Right renal cortex interstitium (tissue), 3 donors: ENCODE measurements around the gene PRPSAP2. TPM values are rescaled to one million over a fixed set of nuclear protein-coding genes. Genes with fewer than 3 reads are reported as not detected.

ENCODE experiments used
- DNase-seq, 3 donors: peaks; one replicate each; pipeline ENCODE4 v3.0.0-alpha.2; 2013; ENCODE audit warnings: low read depth in 3 of 3, low spot score in 2 of 3
- polyA plus RNA-seq, 3 donors: library from polyadenylated mRNA; unstranded; fragments of 120-200 nt; gene quantifications; one replicate each; pipeline ENCODE4 v1.2.1, GENCODE V29; 2013; ENCODE audit not compliant: insufficient read length in 3 of 3

PRPSAP2 gene
- polyA plus RNA-seq, 3 donors, result 60.6 to 61.4 (median 61.2) TPM

GRCh38 chr17:18977646-18978045, 119.7 kb downstream of the PRPSAP2 start:
- no peak for DNase-seq

GRCh38 chr17:18978050-18978449, 120.1 kb downstream of the PRPSAP2 start:
- no peak for DNase-seq

GRCh38 chr17:18978655-18979054, 120.7 kb downstream of the PRPSAP2 start:
- no peak for DNase-seq

Other genes starting within 250 kb of the PRPSAP2 start
- gene TBC1D28, start 213.7 kb upstream of the PRPSAP2 start, polyA plus RNA-seq, result not detected
- gene FOXO3B, start 175.8 kb upstream of the PRPSAP2 start, polyA plus RNA-seq, result 1 to 10 TPM; 4.5 to 5.6 (median 5.4) TPM
- under 1 TPM; 0.58 to 0.94 (median 0.74) TPM for gene FBXW10, start 114.1 kb upstream of the PRPSAP2 start, polyA plus RNA-seq
- gene TVP23B, start 76.9 kb upstream of the PRPSAP2 start, polyA plus RNA-seq, result 10 to 100 TPM; 49.0 to 53.9 (median 53.6) TPM
- gene SLC5A10, start 94.0 kb downstream of the PRPSAP2 start, polyA plus RNA-seq, result under 1 TPM; 0.18 to 0.54 (median 0.42) TPM
- 1 to 10 TPM; 5.8 to 7.1 (median 5.9) TPM for gene FAM83G, start 146.6 kb downstream of the PRPSAP2 start, polyA plus RNA-seq
- 1 to 10 TPM; 5.0 to 7.6 (median 5.7) TPM for gene GRAP, start 188.8 kb downstream of the PRPSAP2 start, polyA plus RNA-seq